SK-N-SH (cell line): ENCODE measurements around the gene AOC1.

ENCODE experiments used
- EP300 ChIP-seq, 2 experiments: IDR thresholded peaks; 2 replicates each; pipeline versions ENCODE4 v1.4.0 to v1.6.1; 2012; ENCODE audit warnings: borderline replicate concordance in 1 of 2, low read depth in 1 of 2, low read length in 1 of 2
- GABPA ChIP-seq: IDR thresholded peaks from 2 replicates; pipeline ENCODE4 v1.4.0; 2012; ENCODE audit warnings: low read depth, mild to moderate bottlenecking
- JUND ChIP-seq: IDR thresholded peaks from 2 replicates; pipeline ENCODE4 v1.4.0; 2012
- MXI1 ChIP-seq: IDR thresholded peaks from 2 replicates; pipeline ENCODE4 v1.6.1; 2012; ENCODE audit warnings: mild to moderate bottlenecking, low read depth, low read length, improper control_type of control experiment
- POLR2AphosphoS5 ChIP-seq: IDR thresholded peaks from 2 replicates; pipeline ENCODE4 v1.6.1; 2012; ENCODE audit warnings: low read depth, low read length
- USF2 ChIP-seq: fragments of 150-350 bp; IDR thresholded peaks from 2 replicates; pipeline ENCODE4 v1.6.1; 2017; ENCODE audit warnings: antibody characterized with exemption, low read length, low read depth, borderline replicate concordance
- TF ChIP-seq, protein P1 (sequence below): fragments of 200-600 bp; sonication (generic); IDR thresholded peaks from 2 replicates; pipeline ENCODE4 v1.6.1; 2017; ENCODE audit warnings: antibody characterized with exemption, mild to moderate bottlenecking, moderate library complexity

- TF ChIP-seq GABPA (no peak), USF2 (no peak), POLR2AphosphoS5 (no peak), EP300 (IDR thresholded peaks at IDR 0.05; ENCODE audit: borderline replicate concordance in 1 of 2, low read depth in 1 of 2, low read length in 1 of 2) (no peak), MXI1 (no peak), JUND (no peak)
- TF ChIP-seq, protein P1, sequence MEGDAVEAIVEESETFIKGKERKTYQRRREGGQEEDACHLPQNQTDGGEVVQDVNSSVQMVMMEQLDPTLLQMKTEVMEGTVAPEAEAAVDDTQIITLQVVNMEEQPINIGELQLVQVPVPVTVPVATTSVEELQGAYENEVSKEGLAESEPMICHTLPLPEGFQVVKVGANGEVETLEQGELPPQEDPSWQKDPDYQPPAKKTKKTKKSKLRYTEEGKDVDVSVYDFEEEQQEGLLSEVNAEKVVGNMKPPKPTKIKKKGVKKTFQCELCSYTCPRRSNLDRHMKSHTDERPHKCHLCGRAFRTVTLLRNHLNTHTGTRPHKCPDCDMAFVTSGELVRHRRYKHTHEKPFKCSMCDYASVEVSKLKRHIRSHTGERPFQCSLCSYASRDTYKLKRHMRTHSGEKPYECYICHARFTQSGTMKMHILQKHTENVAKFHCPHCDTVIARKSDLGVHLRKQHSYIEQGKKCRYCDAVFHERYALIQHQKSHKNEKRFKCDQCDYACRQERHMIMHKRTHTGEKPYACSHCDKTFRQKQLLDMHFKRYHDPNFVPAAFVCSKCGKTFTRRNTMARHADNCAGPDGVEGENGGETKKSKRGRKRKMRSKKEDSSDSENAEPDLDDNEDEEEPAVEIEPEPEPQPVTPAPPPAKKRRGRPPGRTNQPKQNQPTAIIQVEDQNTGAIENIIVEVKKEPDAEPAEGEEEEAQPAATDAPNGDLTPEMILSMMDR, result no peak
These were observed 17.3 kb upstream of the AOC1 start for GRCh38 chr7:150835019-150835418.
